HL-60 (cell line): ENCODE results near the gene PROB1.

Experiments
- DNase-seq, 2 experiments: peaks; one replicate each; pipeline ENCODE4 v3.0.0-alpha.2; 2010 to 2020; ENCODE audit warnings: low read depth in 1 of 2, low spot score in 1 of 2
- H3K27ac ChIP-seq: fragments of 250-450 bp; sonication (Bioruptor Pico); replicated peaks from 2 replicates; pipeline ENCODE4 v1.5.1; 2020; ENCODE audit warnings: mild to moderate bottlenecking, moderate library complexity
- H3K27me3 ChIP-seq: fragments of 250-450 bp; sonication (Bioruptor Pico); 2 replicates; pipeline ENCODE4 v1.5.1; 2021; ENCODE audit warnings: mild to moderate bottlenecking, moderate library complexity; ENCODE audit not compliant: insufficient read depth, poor library complexity, severe bottlenecking
- H3K4me3 ChIP-seq: replicated peaks from 2 replicates; pipeline ENCODE4 v1.5.1; 2011; ENCODE audit warnings: mild to moderate bottlenecking, control low read depth, low read length; ENCODE audit not compliant: insufficient read depth
- CTCF ChIP-seq: IDR thresholded peaks from one replicate; pipeline ENCODE4 v1.5.1; 2011; ENCODE audit warnings: low read length, control low read depth, inconsistent platforms; ENCODE audit not compliant: insufficient read depth
- GABPA ChIP-seq: IDR thresholded peaks from 2 replicates; pipeline ENCODE4 v1.6.1; 2012; ENCODE audit warnings: low read depth
- POLR2AphosphoS5 ChIP-seq: IDR thresholded peaks from 2 replicates; pipeline ENCODE4 v1.6.1; 2012; ENCODE audit warnings: low read depth
- SPI1 ChIP-seq: IDR thresholded peaks from 2 replicates; pipeline ENCODE4 v1.6.1; 2012; ENCODE audit warnings: low read depth, mild to moderate bottlenecking, borderline replicate concordance
- TF ChIP-seq, protein P1 (sequence below): IDR thresholded peaks from 2 replicates; pipeline ENCODE4 v1.6.1; 2012; ENCODE audit warnings: low read depth; ENCODE audit not compliant: insufficient replicate concordance

PROB1 gene

DNA sequence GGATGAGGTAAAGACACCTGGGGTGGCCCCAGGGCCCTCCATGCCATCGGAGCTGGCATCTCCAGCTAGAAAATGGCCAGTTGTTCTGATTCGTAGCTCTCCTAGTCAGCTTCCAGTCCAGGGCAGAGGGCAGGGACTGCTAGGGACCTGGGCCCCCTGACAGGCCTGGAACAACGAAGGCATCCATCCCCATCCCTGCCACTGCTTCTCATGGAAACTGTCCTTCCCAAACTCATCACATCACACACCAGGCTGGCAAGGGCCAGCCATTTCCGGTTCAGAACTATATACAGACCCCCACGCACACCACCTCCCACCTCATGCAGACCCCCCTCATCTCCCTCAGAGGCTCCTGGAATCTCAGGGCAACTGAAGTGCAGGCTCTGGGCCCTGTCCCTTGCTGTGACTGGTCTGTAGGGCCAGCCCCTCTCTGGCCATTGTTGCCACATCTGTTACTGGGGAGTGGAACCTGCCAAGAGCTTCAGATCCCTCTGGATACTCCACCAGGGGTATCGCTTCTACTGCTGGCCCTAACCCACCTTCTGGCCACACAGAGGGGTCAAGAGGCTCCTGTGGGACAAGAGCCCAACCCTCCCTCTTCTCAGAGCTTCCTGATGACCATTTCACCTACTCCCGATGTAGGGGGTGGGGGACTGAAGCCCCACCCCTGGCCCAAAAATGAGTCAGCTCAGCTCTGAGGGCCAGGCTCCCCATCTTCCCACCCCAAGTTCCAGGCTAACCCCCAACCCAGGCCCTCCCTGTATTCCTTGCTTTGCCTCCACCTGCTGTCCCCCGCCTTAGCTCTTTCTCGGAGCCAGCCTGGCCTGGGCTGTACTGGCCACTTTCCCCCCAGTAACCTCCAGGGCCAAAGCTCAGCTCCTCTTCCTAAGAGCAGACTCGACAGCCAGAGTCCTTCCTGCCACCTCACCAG, 4.0 kb downstream of the PROB1 start:
- no peak for DNase-seq
- H3K4me3 ChIP-seq, result no peak overlapping the region
- H3K27ac ChIP-seq, result no peak overlapping the region; the same call in 1 of the 2 replicates

GRCh38 chr5:139389701-139390638, 4.9 kb downstream of the PROB1 start, which contains the start of gene MZB1:
MZB1 (minus strand) TSS chr5:139389913; CDS start chr5:139389856, 57 bp downstream.
- Histone ChIP-seq H3K27ac (peak within 1 kb of the TSS; percentile 87), H3K4me3 (no peak within 1 kb of the TSS), H3K27me3 (no peaks in the 10 kb centered on the region)
- peak; percentile 48 to 49 for DNase-seq
- TF ChIP-seq POLR2AphosphoS5, result peak; percentile 56
- TF ChIP-seq SPI1, result no peak

More for the DNA sequence above, 4.0 kb downstream of the PROB1 start:
- TF ChIP-seq CTCF (no peak), GABPA (no peak), POLR2AphosphoS5 (no peak), SPI1 (no peak)
- TF ChIP-seq, protein P1, sequence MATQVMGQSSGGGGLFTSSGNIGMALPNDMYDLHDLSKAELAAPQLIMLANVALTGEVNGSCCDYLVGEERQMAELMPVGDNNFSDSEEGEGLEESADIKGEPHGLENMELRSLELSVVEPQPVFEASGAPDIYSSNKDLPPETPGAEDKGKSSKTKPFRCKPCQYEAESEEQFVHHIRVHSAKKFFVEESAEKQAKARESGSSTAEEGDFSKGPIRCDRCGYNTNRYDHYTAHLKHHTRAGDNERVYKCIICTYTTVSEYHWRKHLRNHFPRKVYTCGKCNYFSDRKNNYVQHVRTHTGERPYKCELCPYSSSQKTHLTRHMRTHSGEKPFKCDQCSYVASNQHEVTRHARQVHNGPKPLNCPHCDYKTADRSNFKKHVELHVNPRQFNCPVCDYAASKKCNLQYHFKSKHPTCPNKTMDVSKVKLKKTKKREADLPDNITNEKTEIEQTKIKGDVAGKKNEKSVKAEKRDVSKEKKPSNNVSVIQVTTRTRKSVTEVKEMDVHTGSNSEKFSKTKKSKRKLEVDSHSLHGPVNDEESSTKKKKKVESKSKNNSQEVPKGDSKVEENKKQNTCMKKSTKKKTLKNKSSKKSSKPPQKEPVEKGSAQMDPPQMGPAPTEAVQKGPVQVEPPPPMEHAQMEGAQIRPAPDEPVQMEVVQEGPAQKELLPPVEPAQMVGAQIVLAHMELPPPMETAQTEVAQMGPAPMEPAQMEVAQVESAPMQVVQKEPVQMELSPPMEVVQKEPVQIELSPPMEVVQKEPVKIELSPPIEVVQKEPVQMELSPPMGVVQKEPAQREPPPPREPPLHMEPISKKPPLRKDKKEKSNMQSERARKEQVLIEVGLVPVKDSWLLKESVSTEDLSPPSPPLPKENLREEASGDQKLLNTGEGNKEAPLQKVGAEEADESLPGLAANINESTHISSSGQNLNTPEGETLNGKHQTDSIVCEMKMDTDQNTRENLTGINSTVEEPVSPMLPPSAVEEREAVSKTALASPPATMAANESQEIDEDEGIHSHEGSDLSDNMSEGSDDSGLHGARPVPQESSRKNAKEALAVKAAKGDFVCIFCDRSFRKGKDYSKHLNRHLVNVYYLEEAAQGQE, result no peak
- no peaks in the 10 kb centered on the region for H3K27me3 ChIP-seq

- peak overlapping the region; percentile 12 for H3K4me3 ChIP-seq
- no peak for TF ChIP-seq GABPA
- peak; percentile 83 for TF ChIP-seq POLR2AphosphoS5
- TF ChIP-seq SPI1, result no peak
- TF ChIP-seq CTCF, result no peak
- TF ChIP-seq, protein P1, result no peak
- peak overlapping the region; percentile 87 for H3K27ac ChIP-seq
- DNase-seq, result peak; percentile 50 to 77
- no peaks in the 10 kb centered on the region for H3K27me3 ChIP-seq
Measured at GRCh38 chr5:139388198-139388821, 6.6 kb downstream of the PROB1 start.
